MM.1S (cell line): ENCODE results near the gene SPDYE2B.
"Not testable (repeated sequence)": the region's sequence is repeated elsewhere in the genome, so short reads cannot be mapped to it uniquely, and the experiment has no call there.

ENCODE experiments used
- DNase-seq: peaks from one replicate; pipeline ENCODE4 v3.0.0-alpha.2; 2015
- H2AFZ ChIP-seq: fragments of 300-600 bp; sonication (generic); 2 replicates; pipeline ENCODE4 v1.6.0; 2016; ENCODE audit warnings: antibody characterized with exemption, low read length
- H3F3A ChIP-seq: fragments of 300-600 bp; sonication (generic); 2 replicates; pipeline ENCODE4 v1.6.1; 2016; ENCODE audit warnings: mild to moderate bottlenecking, antibody characterized with exemption, low read length, moderate library complexity, mixed read lengths; ENCODE audit not compliant: insufficient read depth
- H3K27ac ChIP-seq: fragments of 300-600 bp; sonication (generic); 2 replicates; pipeline ENCODE4 v1.5.1; 2016; ENCODE audit warnings: mild to moderate bottlenecking, low read length
- H3K27me3 ChIP-seq: fragments of 300-600 bp; sonication (generic); replicated peaks from 2 replicates; pipeline ENCODE4 v1.6.0; 2016; ENCODE audit warnings: low read length; ENCODE audit not compliant: insufficient read depth
- H3K36me3 ChIP-seq: fragments of 300-600 bp; sonication (generic); replicated peaks from 2 replicates; pipeline ENCODE4 v1.6.1; 2016; ENCODE audit warnings: mild to moderate bottlenecking, low read length, mixed read lengths; ENCODE audit not compliant: insufficient read depth
- H3K4me1 ChIP-seq: fragments of 300-600 bp; sonication (generic); 2 replicates; pipeline ENCODE4 v1.6.1; 2016; ENCODE audit warnings: low read length, mixed read lengths
- H3K4me2 ChIP-seq: fragments of 300-600 bp; sonication (generic); 2 replicates; pipeline ENCODE4 v1.6.0; 2016; ENCODE audit warnings: low read depth, low read length
- H3K4me3 ChIP-seq: fragments of 300-600 bp; sonication (generic); 2 replicates; pipeline ENCODE4 v1.5.1; 2016; ENCODE audit warnings: low read length, mixed read lengths
- H3K79me2 ChIP-seq: fragments of 300-600 bp; sonication (generic); 2 replicates; pipeline ENCODE4 v1.6.1; 2016; ENCODE audit warnings: mixed run types, low read length, mixed read lengths
- H3K9ac ChIP-seq: fragments of 300-600 bp; sonication (generic); 2 replicates; pipeline ENCODE4 v1.6.1; 2016; ENCODE audit warnings: low read length, mixed read lengths
- H3K9me2 ChIP-seq: fragments of 300-600 bp; sonication (generic); replicated peaks from 2 replicates; pipeline ENCODE4 v1.6.1; 2016; ENCODE audit warnings: mild to moderate bottlenecking, low read length, mixed read lengths; ENCODE audit not compliant: insufficient read depth
- H3K9me3 ChIP-seq: fragments of 300-600 bp; sonication (generic); replicated peaks from 2 replicates; pipeline ENCODE4 v1.6.1; 2016; ENCODE audit warnings: mild to moderate bottlenecking, low read length, mixed read lengths; ENCODE audit not compliant: insufficient read depth
- H4K20me1 ChIP-seq: fragments of 300-600 bp; sonication (generic); 2 replicates; pipeline ENCODE4 v1.6.1; 2016; ENCODE audit warnings: mild to moderate bottlenecking, low read length, moderate library complexity, mixed read lengths; ENCODE audit not compliant: insufficient read depth

The SPDYE2B gene

GRCh38 chr7:102627271-102627904, 22.7 kb upstream of the SPDYE2B start:
- not testable (repeated sequence) for H3K9ac ChIP-seq, H3K4me2 ChIP-seq, H3K4me1 ChIP-seq, DNase-seq, H3K9me2 ChIP-seq, H3K4me3 ChIP-seq, H4K20me1 ChIP-seq, H3K9me3 ChIP-seq, H2AFZ ChIP-seq, H3K36me3 ChIP-seq, H3F3A ChIP-seq, H3K27ac ChIP-seq, H3K79me2 ChIP-seq, H3K27me3 ChIP-seq

GRCh38 chr7:102630622-102631021, 19.5 kb upstream of the SPDYE2B start:
- not testable (repeated sequence) for H3K4me2 ChIP-seq, H2AFZ ChIP-seq, H3K4me1 ChIP-seq, H3K27me3 ChIP-seq, H4K20me1 ChIP-seq, H3K27ac ChIP-seq, H3K36me3 ChIP-seq, DNase-seq, H3K9ac ChIP-seq, H3K4me3 ChIP-seq, H3K9me3 ChIP-seq, H3K79me2 ChIP-seq, H3K9me2 ChIP-seq, H3F3A ChIP-seq

DNA sequence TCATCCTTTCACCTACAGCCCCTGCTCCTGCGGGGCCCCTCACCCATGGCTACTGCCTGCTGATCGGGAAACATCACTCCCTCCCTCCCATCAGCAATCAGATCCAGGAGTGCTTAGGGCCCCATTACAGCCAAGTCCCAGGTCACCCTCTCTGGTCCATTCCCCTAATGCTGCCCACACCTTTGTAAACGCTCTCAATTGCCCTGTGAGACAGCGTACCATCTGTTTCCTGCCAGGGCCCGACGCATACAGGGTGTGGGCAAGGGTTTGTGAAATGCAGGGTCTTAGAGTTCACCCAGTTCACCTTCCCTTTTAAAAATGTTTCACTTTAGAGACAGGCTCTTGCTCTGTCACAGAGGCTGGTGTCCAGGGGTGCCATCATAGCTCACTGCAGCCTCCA, 15.8 kb upstream of the SPDYE2B start:
- not testable (repeated sequence) for H3K9ac ChIP-seq, H3K4me2 ChIP-seq, H3K4me1 ChIP-seq, H2AFZ ChIP-seq, H3K36me3 ChIP-seq, H3F3A ChIP-seq, H3K9me3 ChIP-seq, H3K27me3 ChIP-seq, H3K79me2 ChIP-seq, DNase-seq, H4K20me1 ChIP-seq, H3K27ac ChIP-seq, H3K4me3 ChIP-seq, H3K9me2 ChIP-seq

GRCh38 chr7:102635354-102635753, 14.8 kb upstream of the SPDYE2B start:
- not testable (repeated sequence) for H3K4me1 ChIP-seq, H3K9ac ChIP-seq, H2AFZ ChIP-seq, H3K36me3 ChIP-seq, H3K79me2 ChIP-seq, H3K27me3 ChIP-seq, H3K9me2 ChIP-seq, H3K4me2 ChIP-seq, H3F3A ChIP-seq, H3K27ac ChIP-seq, H4K20me1 ChIP-seq, H3K9me3 ChIP-seq, DNase-seq, H3K4me3 ChIP-seq

DNA sequence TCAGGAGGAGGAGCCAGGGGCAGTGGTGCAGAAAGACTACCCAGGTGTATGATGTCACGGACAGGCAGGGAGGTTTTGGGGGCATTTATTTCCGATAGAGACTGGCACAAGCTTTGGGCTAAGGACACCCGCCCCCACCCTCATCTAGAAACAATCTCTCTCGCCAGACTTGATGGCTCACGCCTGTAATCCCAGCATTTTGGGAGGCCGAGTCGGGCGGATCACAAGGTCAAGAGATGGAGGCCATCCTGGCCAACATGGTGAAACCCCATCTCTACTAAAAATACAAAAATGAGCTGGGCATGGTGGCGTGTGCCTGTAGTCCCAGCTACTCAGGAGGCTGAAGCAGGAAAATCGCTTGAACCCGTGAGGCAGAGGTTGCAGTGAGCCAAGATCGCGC, 13.2 kb upstream of the SPDYE2B start:
- H3K9ac ChIP-seq, H3K4me3 ChIP-seq, H2AFZ ChIP-seq, H4K20me1 ChIP-seq, H3F3A ChIP-seq, H3K4me2 ChIP-seq, H3K9me2 ChIP-seq, DNase-seq, H3K79me2 ChIP-seq, H3K4me1 ChIP-seq, H3K27ac ChIP-seq, H3K9me3 ChIP-seq, H3K27me3 ChIP-seq, H3K36me3 ChIP-seq: not testable (repeated sequence)

GRCh38 chr7:102638848-102639247, 11.3 kb upstream of the SPDYE2B start:
- not testable (repeated sequence) for H3K36me3 ChIP-seq, H3K27ac ChIP-seq, H3K9ac ChIP-seq, DNase-seq, H3K9me2 ChIP-seq, H4K20me1 ChIP-seq, H3K4me3 ChIP-seq, H3K9me3 ChIP-seq, H3K79me2 ChIP-seq, H2AFZ ChIP-seq, H3K4me2 ChIP-seq, H3F3A ChIP-seq, H3K4me1 ChIP-seq, H3K27me3 ChIP-seq

- H3K27ac ChIP-seq, H3F3A ChIP-seq, DNase-seq, H3K9me2 ChIP-seq, H3K4me2 ChIP-seq, H3K36me3 ChIP-seq, H3K9me3 ChIP-seq, H2AFZ ChIP-seq, H3K9ac ChIP-seq, H4K20me1 ChIP-seq, H3K4me3 ChIP-seq, H3K4me1 ChIP-seq, H3K79me2 ChIP-seq, H3K27me3 ChIP-seq: not testable (repeated sequence)
Measured at GRCh38 chr7:102642691-102643090, 7.4 kb upstream of the SPDYE2B start, which contains the start of gene UPK3BL1. TSS of gene UPK3BL1 (minus strand) at chr7:102642791. CDS start at chr7:102642741, 50 bp downstream.

DNA sequence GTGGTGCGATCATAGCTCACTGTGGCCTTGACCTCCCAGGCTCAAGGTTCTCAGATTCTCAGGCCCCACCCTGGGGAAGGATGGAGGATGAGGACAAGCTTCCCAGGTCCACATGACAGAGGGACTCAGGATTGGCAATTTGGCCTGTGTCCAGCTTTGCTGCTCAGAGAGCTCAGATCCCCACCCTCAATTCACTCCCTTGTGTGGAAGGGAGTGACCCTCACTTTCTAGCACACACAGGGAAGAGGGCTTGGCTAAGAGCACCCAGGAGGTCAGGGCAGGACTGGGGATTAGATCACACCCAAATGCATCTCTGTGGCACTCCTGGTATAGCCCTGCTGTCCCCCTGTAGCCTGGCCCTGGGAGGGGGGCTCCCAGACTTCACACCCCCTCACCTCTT, 6.7 kb upstream of the SPDYE2B start:
- not testable (repeated sequence) for H3K36me3 ChIP-seq, H3K9me3 ChIP-seq, H3K4me1 ChIP-seq, H3K9me2 ChIP-seq, H3K4me3 ChIP-seq, H2AFZ ChIP-seq, H3F3A ChIP-seq, H4K20me1 ChIP-seq, H3K9ac ChIP-seq, H3K79me2 ChIP-seq, H3K4me2 ChIP-seq, DNase-seq, H3K27ac ChIP-seq, H3K27me3 ChIP-seq
